RPMI7951 (cell line): ENCODE measurements around the gene IGF1R. TPM values are rescaled to one million over a fixed set of nuclear protein-coding genes. Genes with fewer than 3 reads are reported as not detected.
A peak's percentile ranks its signal among the peaks of the same experiment; 100 is the strongest.

Source experiments
- DNase-seq: peaks from one replicate; pipeline ENCODE4 v3.0.0-alpha.2; 2012; ENCODE audit warnings: low read depth
- total RNA-seq: library from RNA; depleted of rRNA; stranded (reverse); fragments of >200 nt; shearing (Covaris generic); gene quantifications from 2 replicates; pipeline ENCODE4 v1.2.3, GENCODE V29; 2014

IGF1R gene
- total RNA-seq, 1 experiment from 2014 or later, result 3.0 TPM

DNA sequence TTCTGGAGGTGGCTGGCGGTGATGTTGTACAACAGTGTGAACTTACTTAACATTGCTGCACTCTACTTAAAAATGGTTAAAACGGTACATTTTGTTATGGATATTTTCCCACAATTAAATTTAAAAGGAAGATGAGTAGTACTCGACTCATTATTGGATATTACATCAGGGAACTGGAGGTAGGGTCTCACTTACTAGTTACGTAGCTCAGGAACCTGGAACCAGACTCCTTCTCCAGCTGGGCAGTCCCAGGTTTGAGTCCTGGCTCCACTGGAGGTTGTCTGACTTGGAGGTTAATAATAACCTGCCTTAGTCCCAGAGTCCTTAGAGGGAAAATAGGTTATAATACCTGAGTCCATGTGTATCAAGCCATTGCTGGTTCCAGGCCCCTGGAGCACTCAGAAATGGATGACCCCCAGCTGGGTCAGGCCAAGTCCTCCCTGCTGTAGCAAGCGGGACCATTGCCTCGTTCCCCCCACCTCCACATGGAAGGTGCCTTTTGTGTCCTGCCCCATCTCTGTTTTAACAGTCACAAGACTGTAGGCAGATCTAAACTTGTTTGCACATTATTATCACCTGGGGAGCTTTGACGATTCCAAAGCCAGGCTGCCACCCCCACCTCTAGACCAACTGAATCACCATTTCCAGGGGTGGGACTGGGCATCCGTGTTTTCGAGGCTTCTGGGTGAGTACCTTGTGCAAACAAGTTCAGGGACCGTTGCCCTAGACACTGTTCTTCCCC, 126.6 kb downstream of the IGF1R start:
- DNase-seq, result no peak

DNA sequence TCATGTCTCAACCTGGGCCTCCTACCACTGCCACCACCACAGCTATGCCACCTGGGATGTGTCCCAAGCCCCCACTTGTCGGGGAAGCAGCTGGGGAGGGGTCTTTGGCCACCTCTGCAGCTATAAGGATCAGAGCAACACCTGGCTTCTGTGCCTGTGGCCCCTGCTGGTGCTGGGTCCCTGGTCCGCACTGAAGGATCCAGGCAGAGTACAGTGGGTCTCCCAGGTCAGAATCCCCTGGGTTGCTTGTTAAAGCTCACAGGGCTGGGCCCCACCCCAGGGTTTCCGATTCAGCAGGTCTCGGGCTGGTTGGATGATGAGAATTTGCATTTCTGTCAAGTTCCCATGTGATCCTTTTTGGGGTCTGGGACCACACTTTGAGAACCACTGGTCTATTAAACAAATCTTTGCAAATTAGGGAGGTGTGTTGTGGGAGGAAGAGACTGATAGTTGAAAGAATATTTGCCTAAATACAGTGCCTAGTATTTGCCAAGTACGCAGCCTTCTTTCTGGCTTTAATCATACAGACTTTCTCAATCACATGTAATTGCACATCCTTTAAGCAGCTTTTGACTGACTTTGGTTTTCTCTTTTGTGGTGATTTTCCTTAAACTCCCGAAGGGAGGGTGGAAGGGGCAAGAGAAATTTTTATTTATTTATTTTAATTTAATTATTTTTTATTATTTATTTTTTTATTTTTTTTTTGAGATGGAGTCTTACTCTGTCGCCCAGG, 127.3 kb downstream of the IGF1R start:
- DNase-seq, result no peak

DNA sequence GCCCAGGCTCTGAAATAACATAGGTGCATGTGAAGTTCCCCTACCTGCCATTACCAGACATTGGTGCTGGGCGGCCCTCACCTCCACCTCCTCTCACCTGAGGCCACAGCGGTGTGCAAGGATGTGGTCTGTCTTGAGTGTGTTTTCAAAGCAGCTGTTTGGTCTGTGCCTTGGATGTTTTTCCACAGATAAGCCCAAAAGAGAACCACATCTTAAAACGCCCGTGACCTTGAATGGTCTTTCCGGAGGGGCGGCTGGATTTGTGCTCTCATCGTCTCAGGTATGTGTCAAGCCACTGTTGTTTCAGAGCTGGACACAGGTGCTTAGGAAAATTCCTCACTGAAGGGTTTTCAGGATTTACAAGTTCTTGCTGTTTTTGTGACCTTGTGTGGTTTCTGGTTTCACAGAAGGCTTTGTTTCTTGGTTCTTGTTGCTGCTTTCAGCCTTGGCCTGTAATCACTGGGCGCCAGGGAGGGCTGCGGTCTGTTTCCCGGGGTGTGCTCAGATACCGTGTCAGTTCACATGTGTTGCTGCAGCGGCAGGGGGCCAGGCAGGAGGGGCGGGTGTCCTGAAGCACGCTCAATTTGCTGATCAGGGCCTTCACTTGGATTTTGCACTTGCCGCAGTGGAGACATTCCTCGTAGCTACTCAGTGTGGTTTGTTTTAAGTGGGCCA, 128.4 kb downstream of the IGF1R start:
- no peak for DNase-seq

DNA sequence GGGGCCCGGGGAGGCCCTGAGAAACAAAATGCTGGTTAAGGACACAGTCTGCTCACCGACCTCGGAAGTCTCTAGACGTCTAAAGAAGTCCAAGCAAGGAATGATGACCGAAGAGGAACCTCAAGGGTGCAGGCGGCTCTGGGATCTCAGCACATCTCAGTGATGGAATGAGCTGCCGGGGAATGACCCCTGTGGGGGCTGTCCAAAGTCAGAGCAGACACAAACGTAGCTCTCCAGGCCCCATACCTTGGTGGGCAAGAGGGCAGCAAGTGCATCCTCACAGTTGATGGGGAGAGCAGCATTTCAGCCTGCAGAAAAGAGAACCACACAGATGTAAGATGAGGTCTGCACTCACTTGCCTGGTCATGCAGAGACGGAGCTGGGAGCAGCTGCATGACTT, 129.1 kb downstream of the IGF1R start:
- DNase-seq, result no peak

DNA sequence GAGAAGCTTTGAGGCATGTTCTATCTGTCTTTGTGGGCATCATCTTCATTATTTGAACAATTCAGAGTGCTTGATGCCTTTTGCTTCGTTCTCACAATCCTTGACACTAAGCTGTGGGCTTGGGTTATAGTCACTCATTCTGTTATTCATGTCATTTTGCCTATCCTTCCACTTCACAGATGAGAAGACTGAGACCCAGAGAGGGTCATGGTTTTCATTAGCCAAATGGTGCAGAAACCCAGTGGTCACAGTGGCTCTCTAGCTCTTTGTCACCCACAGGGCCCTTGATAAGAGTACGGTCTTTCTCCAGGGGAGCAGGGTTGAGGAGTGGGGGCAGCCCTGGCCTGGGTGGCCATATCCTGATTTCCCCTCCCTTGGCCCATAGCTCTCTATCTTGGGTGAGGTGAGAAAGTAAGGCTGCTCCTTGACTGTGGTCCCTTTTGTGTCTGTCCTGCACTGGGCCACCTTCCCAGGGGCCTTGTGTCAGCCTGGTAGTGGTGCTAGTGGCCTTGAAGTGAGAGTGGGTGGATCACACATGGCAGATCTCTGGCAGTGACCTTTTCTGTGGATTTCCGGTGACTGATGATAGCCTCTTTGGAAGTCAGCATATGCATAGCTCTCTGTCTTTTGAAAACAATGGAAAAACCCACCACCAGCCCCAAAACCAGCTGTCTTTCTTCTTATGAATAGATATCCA, 130.1 kb downstream of the IGF1R start:
- DNase-seq, result peak; percentile 6

DNA sequence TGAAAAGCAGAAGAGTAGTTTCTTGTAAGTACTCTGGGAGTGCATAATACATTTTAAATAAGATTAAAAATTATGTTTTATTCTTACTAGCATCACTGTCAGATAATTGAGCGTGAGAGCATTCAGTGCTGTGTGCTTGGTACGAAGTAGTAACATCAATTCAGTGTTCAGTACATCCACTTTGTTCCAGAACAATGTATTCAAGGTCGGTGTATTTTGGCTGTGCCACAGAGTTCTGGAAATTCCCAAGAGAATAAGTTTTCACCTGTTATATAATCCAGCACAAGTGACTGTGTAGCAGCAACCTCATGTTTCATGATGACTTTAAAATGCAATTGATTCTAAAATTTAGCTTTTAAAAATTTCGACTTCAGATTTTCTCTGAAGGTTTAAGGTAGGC, 130.6 kb downstream of the IGF1R start:
- DNase-seq, result no peak

DNA sequence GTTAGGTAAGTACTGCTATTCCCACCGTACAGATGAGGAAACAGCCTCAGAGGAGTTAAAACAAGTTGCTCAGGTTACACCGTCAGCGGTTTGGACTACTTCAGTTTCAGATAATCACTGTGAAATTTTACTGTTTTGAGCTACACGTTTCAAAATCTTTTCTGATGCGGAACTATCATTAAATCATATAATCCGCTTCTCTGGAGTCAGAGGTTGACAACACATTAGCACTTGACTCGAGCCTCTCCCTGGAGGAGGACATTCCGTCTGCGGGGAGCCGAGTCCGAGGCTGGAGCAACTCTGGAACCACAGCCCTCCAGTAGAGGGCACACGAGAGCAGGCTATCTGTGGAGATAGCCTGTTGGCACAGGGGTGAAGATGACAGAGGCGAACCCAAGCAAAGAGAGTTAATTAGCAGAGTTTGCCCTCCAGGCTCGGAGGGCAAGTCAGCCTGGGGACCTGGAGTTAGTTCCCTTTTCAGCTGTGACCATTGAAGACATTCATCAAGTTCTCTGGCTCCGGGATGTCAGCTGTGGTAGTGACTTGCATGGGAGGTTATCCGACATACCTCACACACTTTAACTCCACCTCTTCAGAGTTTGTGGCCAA, 131.2 kb downstream of the IGF1R start:
- peak; percentile 84 for DNase-seq

DNA sequence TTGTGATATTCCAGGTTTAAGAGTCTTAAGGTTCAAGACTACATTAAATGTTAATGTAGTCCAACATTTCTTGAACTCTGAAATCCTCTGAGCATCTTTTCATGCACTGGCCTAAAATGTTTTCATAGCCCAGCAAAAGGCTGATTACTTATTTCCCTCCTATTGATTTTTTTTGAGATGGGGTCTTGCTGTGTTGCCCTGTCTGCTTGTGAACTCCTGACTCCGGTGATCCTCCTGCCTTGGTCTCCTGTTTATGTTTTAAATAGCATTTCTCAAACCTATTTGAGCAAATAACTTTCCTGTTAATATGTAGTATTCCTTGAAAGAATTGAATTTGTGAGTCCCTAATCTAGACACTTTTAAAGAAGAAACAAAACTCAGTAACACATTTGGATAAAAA, 133.5 kb downstream of the IGF1R start:
- DNase-seq, result no peak

DNA sequence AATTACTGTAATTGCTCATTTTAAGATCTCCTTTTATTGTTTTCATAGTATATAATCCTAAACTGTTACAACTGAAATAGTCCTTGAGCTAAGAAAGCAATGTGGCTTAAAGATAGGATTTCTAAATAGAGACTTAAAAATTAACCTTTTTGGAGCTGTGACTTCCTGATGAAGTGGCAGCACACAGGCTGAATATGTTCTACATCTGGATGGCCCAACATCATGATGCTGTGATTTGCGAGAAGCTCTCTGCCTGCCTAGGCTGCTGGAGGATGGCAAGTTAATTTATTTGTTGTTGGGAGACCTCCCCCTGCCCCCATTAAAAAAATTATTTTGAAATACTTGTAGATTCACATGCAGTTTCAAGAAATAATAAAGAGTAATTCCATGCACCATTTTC, 134.5 kb downstream of the IGF1R start:
- DNase-seq, result no peak

DNA sequence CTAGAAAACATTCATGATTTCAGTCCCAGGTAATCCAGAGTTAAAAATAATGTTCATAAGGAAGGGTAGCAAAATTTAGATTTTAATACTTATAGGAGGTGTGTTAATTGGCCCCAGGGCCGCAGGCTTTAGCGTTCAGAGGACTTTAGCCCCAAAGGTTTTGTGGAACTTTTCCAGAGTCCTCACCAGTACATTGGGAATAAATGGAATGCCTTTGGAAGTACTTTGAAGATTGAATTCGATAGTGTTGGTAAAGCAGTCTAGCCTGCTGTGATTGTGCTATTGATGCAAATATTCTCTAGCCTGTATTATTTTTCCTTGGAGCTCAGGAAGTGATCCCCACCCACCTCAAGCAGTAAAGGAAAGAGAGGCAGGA, 137.1 kb downstream of the IGF1R start:
- DNase-seq, result no peak

DNA sequence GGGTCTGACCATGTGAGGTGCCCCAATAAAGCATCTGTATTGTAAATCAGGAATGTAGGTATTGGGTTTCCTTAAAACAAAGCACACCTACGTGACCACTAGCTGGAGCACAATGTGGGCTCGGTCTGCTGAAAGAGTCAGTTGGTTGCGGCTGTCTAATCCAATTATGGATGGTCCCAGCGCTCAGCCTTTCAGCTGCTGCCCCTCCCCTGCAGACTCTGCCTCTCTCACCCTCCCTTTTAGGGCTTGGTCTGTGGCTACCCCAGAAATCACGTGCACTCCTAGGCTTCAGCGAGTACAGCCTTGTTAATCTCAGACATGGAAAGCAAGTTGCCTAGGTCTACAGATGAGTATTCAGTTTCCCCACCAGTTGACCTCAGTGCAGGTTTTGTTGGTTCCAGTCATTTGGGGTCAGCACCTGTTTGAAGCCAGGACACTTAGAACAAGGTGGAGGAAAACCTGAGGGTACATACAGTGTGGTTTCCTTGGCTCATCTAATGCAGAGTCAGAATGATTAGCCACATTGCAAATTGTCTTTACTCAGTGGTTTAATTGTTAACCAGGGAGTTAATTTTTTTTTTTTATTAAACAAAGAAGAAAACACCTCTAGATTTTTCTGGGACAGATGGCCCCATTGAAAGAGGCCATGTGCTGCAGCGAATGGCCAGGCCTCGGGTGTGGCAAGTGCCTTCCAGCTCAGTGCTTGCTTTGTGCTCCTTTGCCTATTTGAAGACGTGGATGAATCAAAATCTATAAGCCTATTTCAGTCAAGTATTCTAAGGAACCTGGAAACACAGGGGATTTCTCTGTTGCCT, 137.7 kb downstream of the IGF1R start:
- no peak for DNase-seq

DNA sequence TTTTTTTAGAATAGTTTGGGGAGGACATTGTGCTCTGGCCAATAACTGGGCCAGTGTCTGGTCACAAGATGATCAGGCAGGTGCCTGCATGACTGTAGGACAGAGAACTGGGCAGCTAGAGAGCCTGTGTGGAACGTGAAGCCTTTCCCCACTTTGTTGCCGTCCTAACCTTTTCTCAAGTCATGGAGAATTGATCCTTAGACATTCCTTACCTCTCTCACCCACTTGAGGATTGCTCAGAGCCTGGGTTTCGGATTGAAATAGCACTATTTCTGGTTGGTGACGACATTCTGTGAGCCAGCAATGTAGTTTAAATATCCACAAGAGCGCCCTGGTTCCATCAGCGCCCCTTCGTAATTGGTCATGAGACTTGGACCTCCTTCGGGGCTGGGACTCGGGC, 138.4 kb downstream of the IGF1R start:
- DNase-seq, result no peak

DNA sequence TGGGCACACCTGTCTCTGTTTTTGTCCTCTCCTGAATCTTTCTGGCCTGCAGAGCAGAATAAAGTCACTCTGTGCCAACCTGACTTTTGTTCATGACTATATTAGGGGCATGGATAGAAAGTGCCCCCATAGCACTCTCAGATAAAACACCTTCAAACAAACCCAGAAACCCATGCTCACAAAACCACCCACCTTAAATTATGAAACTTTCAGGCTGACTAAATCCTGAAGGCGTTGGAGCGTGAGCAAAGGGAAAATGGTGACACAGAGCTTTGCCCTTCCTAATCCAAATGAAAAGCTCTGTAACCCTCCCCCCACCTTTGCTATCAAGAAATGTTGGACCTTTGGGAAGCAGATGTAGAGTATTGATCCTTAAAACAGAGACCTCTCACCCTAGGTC, 138.9 kb downstream of the IGF1R start:
- peak; percentile 11 for DNase-seq

DNA sequence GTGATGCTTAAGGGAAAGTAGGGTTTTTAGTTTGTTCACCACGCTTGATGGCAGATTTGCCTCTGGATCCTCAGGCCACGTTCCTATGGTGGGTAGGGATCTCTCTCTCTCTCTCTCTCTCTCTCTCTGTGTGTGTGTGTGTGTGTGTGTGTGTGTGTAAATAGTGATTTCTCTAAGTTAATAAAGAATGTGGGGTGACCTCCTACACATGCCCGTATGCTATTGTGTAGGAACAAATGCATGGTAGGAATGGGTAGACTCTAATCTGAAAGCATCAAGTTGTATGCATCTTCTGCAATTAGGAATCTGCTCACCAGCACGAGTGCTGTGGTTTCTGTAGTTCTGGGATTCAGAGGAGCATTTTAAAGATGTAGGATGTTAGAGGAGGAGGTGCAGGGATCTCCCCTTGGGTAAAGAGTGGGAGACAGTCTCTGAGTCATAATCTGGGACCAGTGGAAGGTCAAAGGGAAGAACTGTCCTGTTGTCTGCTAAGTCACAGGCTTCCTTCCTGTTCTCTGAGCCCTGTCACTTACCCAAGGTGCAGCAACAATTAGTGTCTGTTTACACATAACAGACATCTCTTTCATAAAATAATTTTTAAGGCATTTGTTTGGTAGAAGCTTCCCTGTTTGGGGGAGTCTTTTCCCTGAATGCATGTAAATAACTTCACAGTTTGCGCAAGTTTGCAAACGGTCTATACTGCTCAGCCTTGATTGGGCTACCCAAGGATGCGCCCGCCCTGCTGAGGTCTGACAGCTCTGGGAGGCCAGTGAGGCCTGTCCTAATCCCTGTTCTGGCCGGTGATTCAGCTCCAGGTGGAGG, 139.8 kb downstream of the IGF1R start:
- DNase-seq, result peak; percentile 67

DNA sequence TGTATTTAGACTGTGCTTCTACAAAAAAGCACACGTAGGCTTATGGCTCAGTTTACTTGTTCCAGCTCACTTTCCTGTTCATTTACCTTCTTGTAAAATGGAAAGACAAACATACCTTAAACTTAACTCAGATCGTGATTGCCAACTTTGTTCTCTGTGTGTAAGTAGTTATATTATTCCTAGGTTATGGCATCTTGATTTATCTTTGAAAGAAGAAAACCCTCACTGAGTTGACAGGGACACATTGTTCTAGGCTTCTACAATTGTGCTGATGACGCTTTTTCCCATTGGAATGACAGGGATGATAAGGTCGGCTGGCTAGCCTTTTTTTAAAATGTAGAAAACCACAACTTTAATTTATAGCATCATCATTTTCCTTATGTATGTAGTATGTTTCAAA, 140.7 kb downstream of the IGF1R start:
- DNase-seq, result no peak

DNA sequence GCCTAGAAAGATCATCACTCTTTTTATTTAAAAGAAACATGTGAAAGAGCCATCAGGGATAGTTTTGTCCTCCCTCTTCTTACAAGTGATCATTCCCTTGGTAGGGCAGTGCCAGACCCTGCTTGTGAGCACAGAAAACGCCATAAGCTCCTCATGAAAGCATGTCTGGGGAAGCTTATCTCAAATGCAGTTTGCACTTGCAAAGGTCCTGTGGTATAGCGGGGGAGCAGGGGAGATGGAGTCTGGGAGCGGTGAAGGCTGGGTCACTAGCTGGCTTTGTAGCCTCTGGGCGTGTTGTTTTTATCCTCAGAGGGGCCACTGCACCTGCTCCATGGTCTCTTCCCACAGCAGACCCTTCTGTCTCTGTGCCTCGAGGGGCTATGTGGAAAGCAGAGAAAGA, 141.9 kb downstream of the IGF1R start:
- no peak for DNase-seq

DNA sequence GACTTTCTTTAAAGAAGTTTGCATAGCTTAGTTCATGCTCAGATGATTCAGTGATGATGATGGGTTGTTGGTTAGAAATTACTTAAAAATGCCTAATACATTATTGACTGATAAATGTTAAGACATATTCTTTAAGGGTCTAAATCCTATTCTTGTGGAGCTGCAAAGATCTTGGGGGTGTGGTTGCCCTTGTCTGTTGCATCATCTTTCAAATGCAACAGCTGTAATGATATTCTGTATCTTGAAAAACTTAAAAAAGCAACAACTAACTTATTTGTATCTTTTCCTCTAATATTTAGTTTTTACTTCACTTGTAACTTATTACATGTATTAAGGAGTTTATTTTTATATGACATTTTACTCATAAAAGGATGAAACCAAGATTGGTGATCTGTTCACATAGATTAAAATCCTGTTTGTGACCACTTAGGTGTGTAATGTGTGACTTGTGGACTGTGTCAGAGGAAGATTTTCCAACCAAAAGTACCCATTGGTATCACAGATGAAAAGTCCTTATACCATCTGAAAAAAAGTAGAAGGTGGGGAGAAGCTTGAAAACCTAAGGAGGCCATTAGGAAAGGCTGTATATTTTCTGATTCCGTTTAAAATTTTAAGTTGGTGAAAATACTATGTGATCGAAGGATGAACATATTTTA, 142.8 kb downstream of the IGF1R start:
- DNase-seq, result no peak

DNA sequence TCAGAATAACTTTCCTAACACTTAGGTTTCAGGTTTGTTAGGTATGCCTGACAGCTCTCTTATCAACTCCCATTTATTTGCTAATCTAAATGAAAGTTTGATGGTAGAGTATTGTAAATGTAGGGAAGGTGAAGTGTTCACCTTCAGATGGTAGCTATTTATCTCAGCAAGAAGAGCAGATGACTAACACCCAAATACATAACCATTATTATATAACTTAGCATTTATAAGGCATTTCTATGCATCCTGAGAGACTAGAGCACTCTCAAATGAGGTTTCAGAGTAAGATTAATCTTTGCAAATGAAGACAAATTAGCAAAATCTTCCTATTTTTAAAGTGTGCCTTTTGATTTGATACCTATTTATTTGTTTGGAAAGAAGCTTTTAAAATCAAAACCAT, 143.8 kb downstream of the IGF1R start:
- no peak for DNase-seq

DNA sequence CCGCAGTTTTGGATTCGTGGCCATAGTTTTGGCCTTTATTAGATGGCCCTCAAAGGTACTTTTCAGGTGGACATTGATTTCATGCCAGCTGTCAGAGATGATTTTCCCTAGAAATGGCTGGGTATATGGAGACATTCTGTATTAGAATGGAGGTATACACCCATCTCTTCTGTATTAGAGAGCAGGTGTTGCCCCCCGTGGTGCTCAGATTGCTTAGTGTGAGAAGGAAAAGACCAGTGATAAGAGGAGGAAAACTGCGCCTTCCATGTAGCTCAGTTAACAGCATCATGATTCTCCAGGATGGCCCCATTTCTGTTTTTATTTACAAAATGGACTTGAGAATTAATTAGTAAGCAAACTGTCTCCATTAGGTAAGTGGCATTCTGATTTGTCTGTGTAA, 145.9 kb downstream of the IGF1R start:
- no peak for DNase-seq

DNA sequence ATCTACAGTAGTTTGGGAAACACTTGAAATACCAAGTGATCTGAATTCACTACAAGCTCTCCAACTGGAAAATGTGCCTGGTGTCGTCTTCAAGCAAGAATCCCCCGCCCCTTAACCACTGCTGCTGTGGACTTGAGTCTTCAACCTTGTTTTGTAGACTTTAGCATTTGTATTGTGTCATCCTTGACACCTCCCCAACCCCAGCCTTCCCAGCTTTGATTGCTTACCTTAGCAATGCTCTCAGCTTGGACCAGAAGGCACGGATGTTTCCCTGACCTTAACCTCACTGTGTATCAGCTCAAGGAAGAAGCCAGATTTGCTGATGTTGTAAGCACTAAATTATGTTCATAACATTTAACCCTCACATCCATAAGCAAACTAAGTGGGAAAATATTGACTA, 146.4 kb downstream of the IGF1R start:
- DNase-seq, result no peak
